Stimulated activated naive CD8-positive, alpha-beta T cell treated with anti-CD3 and anti-CD28 coated beads, Interleukin-15, amount 100 ng/mL, for 72 hours (primary cell): ENCODE results near the gene IL1RAPL1.

ENCODE experiments used
- ATAC-seq: fragments of 150-1000 bp; cut with Tn5 transposase; 2 replicates; pipeline ENCODE4 v1.10.0; 2021; ENCODE audit warnings: mild to moderate bottlenecking, moderate library complexity
- DNase-seq, 2 donors: peaks; one replicate each; pipeline ENCODE4 v3.0.0; 2021 to 2022
- H3K27ac Mint-ChIP-seq, 2 donors: one replicate each; pipeline ENCODE4 v1.8.0; 2022; ENCODE audit warnings: mild to moderate bottlenecking in 2 of 2, mixed read lengths in 2 of 2, moderate library complexity in 2 of 2
- H3K27me3 Mint-ChIP-seq: one replicate; pipeline ENCODE4 v1.8.0; 2022; ENCODE audit warnings: mixed read lengths
- H3K4me1 Mint-ChIP-seq: one replicate; pipeline ENCODE4 v1.8.0; 2022; ENCODE audit warnings: mild to moderate bottlenecking, mixed read lengths
- H3K4me3 Mint-ChIP-seq, 2 donors: one replicate each; pipeline ENCODE4 v1.8.0; 2022; ENCODE audit warnings: mild to moderate bottlenecking in 2 of 2, mixed read lengths in 2 of 2, moderate library complexity in 1 of 2
- H3K9me3 Mint-ChIP-seq, 2 donors: one replicate each; pipeline ENCODE4 v1.8.0; 2022; ENCODE audit warnings: mixed read lengths in 2 of 2

IL1RAPL1 gene

DNA sequence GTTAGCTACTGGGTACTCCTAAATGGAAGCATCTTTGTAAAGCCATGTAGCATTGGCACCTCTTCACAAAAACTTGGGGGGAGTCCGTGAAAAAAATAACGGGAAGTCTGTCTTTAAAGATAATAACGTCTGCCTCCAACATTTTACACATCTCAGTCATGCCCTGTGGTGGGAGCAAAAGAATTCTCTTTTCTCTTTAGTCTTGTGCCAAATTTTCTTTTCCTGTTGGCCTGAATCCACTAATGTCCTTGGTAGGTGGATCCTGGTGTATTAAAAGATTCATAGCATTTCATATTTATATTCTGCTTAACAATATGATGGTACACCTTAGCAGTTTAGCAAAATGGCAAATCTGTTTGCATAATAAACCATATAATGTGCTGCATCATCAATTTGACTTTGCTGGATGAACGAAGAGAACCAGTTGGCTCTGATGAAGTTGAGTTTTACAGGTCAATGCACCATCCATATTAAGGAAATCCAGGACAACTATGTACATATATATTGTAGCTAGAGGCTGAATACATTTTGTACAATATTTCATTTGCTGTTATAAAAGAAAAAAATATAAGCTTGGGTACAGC is 881.8 kb downstream of the IL1RAPL1 start:
- Mint-ChIP-seq H3K4me3 (no peak overlapping the region), H3K27ac (no peak overlapping the region), H3K9me3 (no peaks in the 10 kb centered on the region), H3K27me3 (no peaks in the 10 kb centered on the region), H3K4me1 (no peaks in the 10 kb centered on the region)
- no peak for DNase-seq
- ATAC-seq = no peak

GRCh38 chrX:29470030-29470429 is 882.8 kb downstream of the IL1RAPL1 start:
- no peak for ATAC-seq
- Mint-ChIP-seq H3K4me1 (no peaks in the 10 kb centered on the region), H3K27ac (no peak overlapping the region), H3K9me3 (no peaks in the 10 kb centered on the region), H3K4me3 (no peak overlapping the region), H3K27me3 (no peaks in the 10 kb centered on the region)
- DNase-seq = no peak

DNA sequence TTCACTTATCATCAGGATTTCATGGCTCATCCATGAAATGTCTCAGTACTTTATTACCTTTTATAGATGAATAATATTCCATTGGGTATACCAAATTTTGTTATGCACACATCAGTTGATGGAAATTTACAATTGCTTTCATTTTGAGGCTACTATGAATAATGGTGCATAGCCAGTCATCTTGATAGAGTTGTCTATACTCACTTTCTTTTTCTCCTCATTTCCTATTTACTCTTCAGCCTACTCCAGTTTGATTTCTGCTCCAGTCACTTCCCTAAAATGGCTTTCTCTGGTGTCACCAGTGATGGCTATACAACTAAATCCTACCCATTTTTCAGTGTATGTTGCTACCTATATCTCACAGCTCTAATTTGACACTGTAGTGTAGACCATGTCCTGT is 884.6 kb downstream of the IL1RAPL1 start:
- ATAC-seq (no peak), DNase-seq (no peak)
- Mint-ChIP-seq H3K4me1 (no peaks in the 10 kb centered on the region), H3K9me3 (no peaks in the 10 kb centered on the region), H3K27me3 (no peaks in the 10 kb centered on the region), H3K4me3 (no peak overlapping the region), H3K27ac (no peak overlapping the region)

DNA sequence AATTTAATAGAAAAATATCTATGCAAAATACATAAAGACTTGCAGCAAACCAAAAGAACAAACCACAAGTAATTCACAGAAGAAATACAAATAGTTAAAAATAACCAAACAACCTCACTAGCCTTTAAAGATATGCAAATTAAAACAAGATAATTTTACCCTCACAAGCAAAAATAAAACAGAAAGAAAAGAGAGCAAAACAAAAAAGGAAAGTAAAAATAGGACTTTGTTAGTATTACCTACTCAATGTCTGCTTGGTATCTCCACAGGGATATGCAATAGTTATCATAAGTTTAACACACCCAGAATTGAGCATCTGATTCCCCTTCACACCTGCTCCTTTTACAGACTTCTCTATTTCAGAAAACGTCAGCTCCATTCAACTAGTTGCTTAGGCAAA is 890.6 kb downstream of the IL1RAPL1 start:
- ATAC-seq (no peak), DNase-seq (no peak)
- H3K27ac Mint-ChIP-seq = no peak overlapping the region
- no peak overlapping the region for H3K4me3 Mint-ChIP-seq
- peaks cover 0 to 6% of the 10 kb centered on the region in 2 donors for H3K9me3 Mint-ChIP-seq
- no peaks in the 10 kb centered on the region for H3K4me1 Mint-ChIP-seq
- no peaks in the 10 kb centered on the region for H3K27me3 Mint-ChIP-seq

DNA sequence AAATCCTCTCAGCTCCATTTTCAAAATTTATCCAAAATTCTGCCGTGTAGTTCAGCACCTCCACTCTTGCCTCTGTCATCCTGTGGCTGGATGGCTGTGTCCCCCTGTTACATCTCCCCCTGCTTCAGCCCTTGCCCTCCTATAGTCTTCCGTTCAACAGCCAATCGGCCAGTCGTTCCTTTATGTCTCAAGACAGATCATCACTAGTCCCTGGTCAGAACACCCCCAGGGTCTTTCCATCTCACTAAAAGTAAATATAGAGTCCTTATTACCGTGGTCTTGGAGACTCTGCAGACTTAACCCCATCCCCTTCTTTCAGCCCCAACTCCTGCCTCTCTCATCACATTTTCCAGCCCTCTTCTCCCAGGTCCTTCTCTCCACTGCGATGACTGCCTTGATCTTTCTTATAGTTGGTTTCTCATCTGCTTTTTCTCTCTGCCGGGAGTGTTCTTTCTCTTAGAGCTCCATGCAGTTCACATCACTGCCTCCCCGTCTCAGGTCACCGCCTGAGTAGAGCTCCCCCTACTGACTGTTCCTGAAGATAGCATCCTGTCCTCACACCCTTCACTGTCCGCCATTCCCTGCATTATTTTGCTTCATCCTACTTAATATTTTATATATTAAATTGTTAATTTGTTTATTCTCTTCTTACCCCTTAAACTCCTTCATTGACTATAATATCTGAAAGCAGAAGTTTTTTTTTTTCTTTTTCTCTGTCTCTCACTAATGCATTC is 891.3 kb downstream of the IL1RAPL1 start:
- ATAC-seq (no peak), DNase-seq (no peak)
- H3K4me3 Mint-ChIP-seq = no peak overlapping the region
- H3K27me3 Mint-ChIP-seq = no peaks in the 10 kb centered on the region
- no peak overlapping the region for H3K27ac Mint-ChIP-seq
- peaks cover 0 to 6% of the 10 kb centered on the region in 2 donors for H3K9me3 Mint-ChIP-seq
- H3K4me1 Mint-ChIP-seq = no peaks in the 10 kb centered on the region

DNA sequence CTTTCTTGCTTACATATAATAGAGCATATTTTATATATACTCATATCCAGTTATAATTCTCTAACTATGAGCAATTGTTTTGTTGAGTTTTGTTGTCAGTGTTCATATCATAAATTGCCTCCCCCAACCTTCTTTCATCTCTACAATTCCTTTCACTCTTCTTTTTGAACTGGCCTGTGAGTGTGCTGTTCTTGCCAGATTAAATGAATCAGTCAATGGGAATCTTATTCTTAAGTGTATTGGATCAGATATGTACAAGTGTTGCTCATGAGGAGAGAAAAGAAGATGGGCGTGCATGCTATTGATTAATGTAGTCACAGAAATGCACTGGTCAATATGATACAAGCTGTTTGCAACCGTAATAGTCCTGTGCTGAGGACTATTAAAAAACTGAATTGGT is 900.0 kb downstream of the IL1RAPL1 start:
- ATAC-seq (no peak), DNase-seq (no peak)
- no peak overlapping the region for H3K4me3 Mint-ChIP-seq
- H3K27ac Mint-ChIP-seq = no peak overlapping the region
- no peaks in the 10 kb centered on the region for H3K27me3 Mint-ChIP-seq
- H3K9me3 Mint-ChIP-seq = no peaks in the 10 kb centered on the region
- H3K4me1 Mint-ChIP-seq = no peaks in the 10 kb centered on the region

DNA sequence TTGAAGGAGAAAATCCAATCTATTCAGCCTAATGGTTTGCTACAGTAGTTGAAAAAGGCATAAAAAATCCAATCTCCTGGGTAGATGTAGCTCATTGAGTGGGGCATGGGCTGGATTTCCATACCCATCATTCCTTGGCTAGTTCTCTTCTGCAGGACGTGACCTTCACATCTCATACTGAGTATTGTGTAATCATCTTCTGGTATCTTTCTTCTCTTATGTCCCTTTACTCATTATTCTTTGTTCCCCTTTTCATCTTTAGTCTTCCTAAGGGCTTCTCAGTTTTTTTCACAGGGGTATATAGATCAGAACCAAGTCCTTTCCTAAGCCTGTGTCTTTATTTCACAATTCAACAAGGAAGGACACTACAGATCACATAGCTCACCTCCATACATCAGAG is 900.5 kb downstream of the IL1RAPL1 start:
- ATAC-seq (no peak), DNase-seq (no peak)
- Mint-ChIP-seq H3K27me3 (no peaks in the 10 kb centered on the region), H3K4me1 (no peaks in the 10 kb centered on the region), H3K27ac (no peak overlapping the region), H3K4me3 (no peak overlapping the region), H3K9me3 (no peaks in the 10 kb centered on the region)

- DNase-seq = no peak
- H3K27ac Mint-ChIP-seq = no peak overlapping the region
- no peaks in the 10 kb centered on the region for H3K9me3 Mint-ChIP-seq
- H3K4me3 Mint-ChIP-seq = no peak overlapping the region
- no peak for ATAC-seq
- H3K4me1 Mint-ChIP-seq = no peaks in the 10 kb centered on the region
- H3K27me3 Mint-ChIP-seq = no peaks in the 10 kb centered on the region
Observed at GRCh38 chrX:29488919-29489318, 901.7 kb downstream of the IL1RAPL1 start.

- DNase-seq = no peak
- Mint-ChIP-seq H3K27ac (no peak overlapping the region), H3K9me3 (no peaks in the 10 kb centered on the region), H3K27me3 (no peaks in the 10 kb centered on the region), H3K4me1 (no peaks in the 10 kb centered on the region), H3K4me3 (no peak overlapping the region)
- ATAC-seq = no peak
Observed at GRCh38 chrX:29490606-29491005, 903.4 kb downstream of the IL1RAPL1 start.

DNA sequence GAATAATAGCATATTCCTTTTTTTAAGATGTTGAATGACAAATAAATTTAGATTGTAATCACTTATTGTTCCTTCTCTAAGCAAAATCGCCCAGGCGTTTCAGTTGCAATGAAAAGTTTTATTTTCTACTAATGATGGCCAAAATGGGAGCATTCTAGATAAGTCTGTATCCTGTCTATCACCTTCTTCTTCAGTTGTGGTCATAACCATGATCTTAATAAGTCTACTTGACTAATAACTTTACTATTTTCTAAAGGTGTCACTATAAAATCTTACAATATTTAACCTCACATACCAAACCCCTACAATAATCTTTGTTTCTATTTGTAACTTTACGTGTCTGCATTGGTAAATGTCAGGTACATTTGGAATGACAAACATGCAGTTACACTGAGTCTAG is 904.4 kb downstream of the IL1RAPL1 start:
- DNase-seq (no peak), ATAC-seq (no peak)
- Mint-ChIP-seq H3K27ac (no peak overlapping the region), H3K27me3 (no peaks in the 10 kb centered on the region), H3K9me3 (no peaks in the 10 kb centered on the region), H3K4me1 (no peaks in the 10 kb centered on the region), H3K4me3 (no peak overlapping the region)

GRCh38 chrX:29496636-29497180 is 909.5 kb downstream of the IL1RAPL1 start:
- Mint-ChIP-seq H3K27me3 (no peaks in the 10 kb centered on the region), H3K27ac (no peak overlapping the region), H3K4me3 (no peak overlapping the region), H3K9me3 (no peaks in the 10 kb centered on the region), H3K4me1 (no peaks in the 10 kb centered on the region)
- ATAC-seq = no peak
- DNase-seq = no peak

DNA sequence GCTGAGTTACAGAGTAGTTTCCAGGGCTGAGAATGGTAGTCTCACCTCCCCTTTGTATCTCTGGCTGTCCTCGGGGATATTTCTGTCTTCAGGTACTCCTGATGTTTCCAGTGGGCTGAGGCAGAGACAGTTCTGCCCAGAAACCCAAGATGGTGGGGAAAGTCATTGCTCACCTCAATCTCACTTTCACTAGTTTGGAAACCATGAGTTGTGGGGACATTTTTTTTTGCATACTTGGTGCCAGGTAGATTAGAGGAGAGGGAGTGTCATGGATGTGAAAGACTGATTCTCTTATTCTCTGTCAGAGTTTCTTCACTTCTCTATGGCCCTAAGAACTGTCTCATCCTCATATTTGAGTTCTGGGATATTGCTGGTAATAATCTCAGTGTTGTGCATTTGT is 919.5 kb downstream of the IL1RAPL1 start:
- ATAC-seq = no peak

GRCh38 chrX:29518100-29518499 is 930.9 kb downstream of the IL1RAPL1 start:
- Mint-ChIP-seq H3K4me1 (no peaks in the 10 kb centered on the region), H3K27ac (no peak overlapping the region), H3K4me3 (no peak overlapping the region), H3K27me3 (no peaks in the 10 kb centered on the region), H3K9me3 (no peaks in the 10 kb centered on the region)
- ATAC-seq = no peak
- DNase-seq = no peak

More for the DNA sequence above, 919.5 kb downstream of the IL1RAPL1 start:
- H3K4me1 Mint-ChIP-seq = no peaks in the 10 kb centered on the region
- H3K27ac Mint-ChIP-seq = no peak overlapping the region
- no peak overlapping the region for H3K4me3 Mint-ChIP-seq
- no peaks in the 10 kb centered on the region for H3K9me3 Mint-ChIP-seq
- no peaks in the 10 kb centered on the region for H3K27me3 Mint-ChIP-seq
- no peak for DNase-seq

DNA sequence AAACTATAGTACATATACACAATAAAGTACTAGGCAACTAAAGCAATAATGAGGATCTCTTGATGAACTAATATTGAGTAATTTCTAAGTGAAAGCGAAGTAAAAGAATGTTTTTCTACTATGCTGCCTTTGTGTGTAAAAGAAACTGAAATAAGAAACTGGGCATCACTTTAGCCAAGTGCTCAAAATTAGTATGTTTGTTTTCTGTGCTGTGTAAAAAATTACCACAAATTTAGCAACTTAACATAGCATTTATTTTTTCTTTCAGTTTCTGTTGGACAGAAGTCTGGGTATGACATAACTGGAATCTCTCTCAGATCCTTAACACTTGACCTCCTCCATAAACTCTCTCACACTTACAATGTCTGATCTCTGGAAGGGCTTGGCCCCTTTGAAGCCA is 941.0 kb downstream of the IL1RAPL1 start:
- Mint-ChIP-seq H3K4me3 (no peak overlapping the region), H3K27me3 (no peaks in the 10 kb centered on the region), H3K27ac (no peak overlapping the region), H3K9me3 (no peaks in the 10 kb centered on the region), H3K4me1 (no peaks in the 10 kb centered on the region)
- no peak for ATAC-seq
- no peak for DNase-seq

DNA sequence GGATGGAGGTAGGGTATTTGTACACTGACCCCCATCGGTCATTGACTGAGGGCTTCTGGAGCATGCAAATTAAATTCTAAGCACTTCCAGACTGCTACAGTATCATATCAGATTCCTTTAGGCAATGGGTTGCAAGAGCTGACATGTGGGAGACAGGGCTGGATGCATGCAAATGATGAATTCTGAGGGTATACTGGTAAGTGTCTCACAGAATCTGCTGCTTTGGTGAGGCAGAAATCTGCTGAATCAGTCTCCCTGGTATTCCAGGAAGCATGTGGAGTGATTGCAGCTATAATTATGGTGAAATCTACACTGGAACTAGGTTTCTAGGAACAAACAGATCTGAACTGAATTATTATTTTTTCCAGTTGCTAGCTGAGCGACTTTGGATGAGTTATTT is 943.3 kb downstream of the IL1RAPL1 start:
- Mint-ChIP-seq H3K27me3 (no peaks in the 10 kb centered on the region), H3K4me1 (no peaks in the 10 kb centered on the region), H3K4me3 (no peak overlapping the region), H3K27ac (no peak overlapping the region), H3K9me3 (no peaks in the 10 kb centered on the region)
- ATAC-seq = no peak
- DNase-seq = no peak

GRCh38 chrX:29531336-29531735 is 944.1 kb downstream of the IL1RAPL1 start:
- no peak overlapping the region for H3K4me3 Mint-ChIP-seq
- no peak for ATAC-seq
- no peaks in the 10 kb centered on the region for H3K27me3 Mint-ChIP-seq
- no peaks in the 10 kb centered on the region for H3K9me3 Mint-ChIP-seq
- no peak for DNase-seq
- no peaks in the 10 kb centered on the region for H3K4me1 Mint-ChIP-seq
- no peak overlapping the region for H3K27ac Mint-ChIP-seq
